K562 (cell line): ENCODE measurements around the gene MED19. TPM values are rescaled to one million over a fixed set of nuclear protein-coding genes. Genes with fewer than 3 reads are reported as not detected.
A peak's percentile ranks its signal among the peaks of the same experiment; 100 is the strongest.

Experiments
- ARID3A ChIP-seq: IDR thresholded peaks from 2 replicates; pipeline ENCODE4 v1.6.1; 2012; ENCODE audit warnings: low read depth, low read length, improper control_type of control experiment, borderline replicate concordance
- ATF2 ChIP-seq: sonication (generic); formaldehyde crosslinking; IDR thresholded peaks from 2 replicates; pipeline ENCODE4 v1.8.1; 2022; ENCODE audit warnings: missing genetic modification reagents
- CREB1 ChIP-seq, 2 experiments: sonication (generic) in 1 of 2; formaldehyde crosslinking in 1 of 2; IDR thresholded peaks; 2 replicates each; pipeline versions ENCODE4 v1.6.1 to v1.8.0; 2012 to 2022; ENCODE audit warnings: inconsistent platforms in 1 of 2, mild to moderate bottlenecking in 1 of 2, missing genetic modification reagents in 1 of 2, moderate library complexity in 1 of 2
- ESRRA ChIP-seq: fragments of 450-650 bp; IDR thresholded peaks from 2 replicates; pipeline ENCODE4 v1.6.1; 2014; ENCODE audit warnings: low read depth, mild to moderate bottlenecking, moderate library complexity, borderline replicate concordance
- FOXJ2 ChIP-seq: fragments of 200-800 bp; sonication (Bioruptor generic); IDR thresholded peaks from 2 replicates; pipeline ENCODE4 v1.6.1; 2016; ENCODE audit warnings: missing genetic modification characterization, missing compliant biosample characterization
- HCFC1 ChIP-seq: IDR thresholded peaks from 2 replicates; pipeline ENCODE4 v1.6.1; 2012; ENCODE audit warnings: low read depth, low read length, improper control_type of control experiment
- KHSRP ChIP-seq: fragments of 450-650 bp; IDR thresholded peaks from 2 replicates; pipeline ENCODE4 v1.6.1; 2017
- MTF1 ChIP-seq: fragments of 250-450 bp; sonication (Bioruptor Pico); IDR thresholded peaks from 2 replicates; pipeline ENCODE4 v1.9.0; 2021; ENCODE audit warnings: moderate library complexity, mild to moderate bottlenecking, inconsistent platforms, borderline replicate concordance
- MYBL2 ChIP-seq, 2 experiments: fragments of 450-650 bp in 1 of 2; sonication (generic) in 1 of 2; formaldehyde crosslinking in 1 of 2; IDR thresholded peaks; 2 replicates each; pipeline versions ENCODE4 v1.6.1 to v1.8.1; 2017 to 2022; ENCODE audit warnings: borderline replicate concordance in 1 of 2, inconsistent platforms in 1 of 2, low read depth in 1 of 2, mild to moderate bottlenecking in 1 of 2, missing genetic modification reagents in 1 of 2, moderate library complexity in 1 of 2
- NEUROD1 ChIP-seq: fragments of 150-350 bp; IDR thresholded peaks from 2 replicates; pipeline ENCODE4 v1.6.1; 2014; ENCODE audit warnings: borderline replicate concordance, low read length, low read depth; ENCODE audit not compliant: partially characterized antibody
- NR2C2 ChIP-seq, 2 experiments: fragments of 200-800 bp in 1 of 2; sonication (Bioruptor generic) in 1 of 2; sonication (generic) in 1 of 2; formaldehyde crosslinking in 1 of 2; IDR thresholded peaks; 2 replicates each; pipeline versions ENCODE4 v1.6.1 to v1.8.0; 2016 to 2022; ENCODE audit warnings: mild to moderate bottlenecking in 1 of 2, missing compliant biosample characterization in 1 of 2, missing genetic modification characterization in 1 of 2, missing genetic modification reagents in 1 of 2
- SAFB2 ChIP-seq: fragments of 200-400 bp; formaldehyde crosslinking; IDR thresholded peaks from 2 replicates; pipeline ENCODE4 v1.6.1; 2018; ENCODE audit warnings: borderline replicate concordance, low read length, low read depth, moderate library complexity; ENCODE audit not compliant: severe bottlenecking
- SRSF1 ChIP-seq: fragments of 200-400 bp; formaldehyde crosslinking; IDR thresholded peaks from 2 replicates; pipeline ENCODE4 v1.6.1; 2017; ENCODE audit warnings: mild to moderate bottlenecking, low read depth, low read length, moderate library complexity
- ZBTB12 ChIP-seq: fragments of 250-450 bp; sonication (Bioruptor Pico); IDR thresholded peaks from 2 replicates; pipeline ENCODE4 v1.4.0; 2020
- ZBTB49 ChIP-seq: sonication (generic); formaldehyde crosslinking; IDR thresholded peaks from 2 replicates; pipeline ENCODE4 v1.8.0; 2022; ENCODE audit warnings: missing genetic modification reagents, mild to moderate bottlenecking, borderline replicate concordance
- ZNF140 ChIP-seq: fragments of 250-450 bp; sonication (Bioruptor Pico); IDR thresholded peaks from 2 replicates; pipeline ENCODE4 v1.8.0; 2021; ENCODE audit warnings: moderate library complexity, mild to moderate bottlenecking, inconsistent platforms
- polyA plus RNA-seq, 8 experiments: library from polyadenylated mRNA; depleted of rRNA in 4 of 8; stranded (reverse) in 5 of 8; unstranded in 3 of 8; fragments of >200 nt; fragmentation: Nextera tagmentation in 2 of 8; fragmentation: Illumina TruSeq in 1 of 8; extraction: Ambion mirVana in 2 of 8; extraction: Trizol in 1 of 8; gene quantifications; 2 replicates each; pipeline versions ENCODE4 v1.2.1 to v1.2.3, GENCODE V29; 2011 to 2014; ENCODE audit warnings: inconsistent platforms in 1 of 8, missing spikeins in 1 of 8
- total RNA-seq, 7 experiments: library from RNA; depleted of rRNA in 6 of 7; stranded (reverse); fragments of >200 nt in 6 of 7; fragmentation: Illumina TruSeq in 2 of 7; extraction: Trizol in 2 of 7; gene quantifications; 2 replicates each; pipeline versions ENCODE4 v1.2.1 to v1.2.3, GENCODE V29; 2011 to 2021; ENCODE audit warnings: low replicate concordance in 1 of 7

The MED19 gene
- total and polyA plus RNA-seq, 9 of the 15 experiments (the other 6 are each of a cell fraction or from before 2014, with no cell fraction given), result 7.3 to 23.5 (median 15.0) TPM

- no peak for TF ChIP-seq ARID3A
- no peak for TF ChIP-seq ATF2 (CRISPR knock-in tag)
- no peak for TF ChIP-seq KHSRP
- TF ChIP-seq MTF1 (CRISPR knock-in tag), result no peak
- TF ChIP-seq ZNF140, result no peak
- TF ChIP-seq NEUROD1, result peak; percentile 62
- TF ChIP-seq ZBTB49 (CRISPR knock-in tag), result no peak
- 0 out of 2 replicates have a peak, but pooled peaks have one; percentile 57 for TF ChIP-seq ESRRA
- no peak for TF ChIP-seq SRSF1
- TF ChIP-seq NR2C2 (CRISPR knock-in tag; IDR thresholded peaks at IDR 0.05), result peak; percentile 69
- peak; percentile 90 for TF ChIP-seq NR2C2 (tag; IDR thresholded peaks at IDR 0.05)
- TF ChIP-seq CREB1 (IDR thresholded peaks at IDR 0.05), result peak; percentile 89
- TF ChIP-seq CREB1 (CRISPR knock-in tag; IDR thresholded peaks at IDR 0.05), result peak; percentile 89
- TF ChIP-seq HCFC1, result peak; percentile 99
- TF ChIP-seq MYBL2 (IDR thresholded peaks at IDR 0.05; ENCODE audit: low read depth), result no peak
- no peak for TF ChIP-seq MYBL2 (CRISPR knock-in tag; IDR thresholded peaks at IDR 0.05; ENCODE audit: borderline replicate concordance)
- TF ChIP-seq ZBTB12 (CRISPR knock-in tag), result peak; percentile 58; the same call in 1 of the 2 replicates
- no peak for TF ChIP-seq SAFB2
- peak; percentile 66; the same call in 1 of the 2 replicates for TF ChIP-seq FOXJ2
Observed at GRCh38 chr11:57657194-57658022, 54.6 kb downstream of the MED19 start, which contains the start of gene CLP1 (continued).
